SH-SY5Y (cell line): Measurements from ENCODE around the gene FAM221A.

Experiments used
- GATA2 ChIP-seq: IDR thresholded peaks from 2 replicates; pipeline ENCODE4 v1.6.1; 2011; ENCODE audit warnings: mild to moderate bottlenecking, low read depth, low read length
- GATA3 ChIP-seq: IDR thresholded peaks from 2 replicates; pipeline ENCODE4 v1.6.1; 2011; ENCODE audit warnings: low read depth, mild to moderate bottlenecking, low read length, moderate library complexity

The FAM221A gene

DNA sequence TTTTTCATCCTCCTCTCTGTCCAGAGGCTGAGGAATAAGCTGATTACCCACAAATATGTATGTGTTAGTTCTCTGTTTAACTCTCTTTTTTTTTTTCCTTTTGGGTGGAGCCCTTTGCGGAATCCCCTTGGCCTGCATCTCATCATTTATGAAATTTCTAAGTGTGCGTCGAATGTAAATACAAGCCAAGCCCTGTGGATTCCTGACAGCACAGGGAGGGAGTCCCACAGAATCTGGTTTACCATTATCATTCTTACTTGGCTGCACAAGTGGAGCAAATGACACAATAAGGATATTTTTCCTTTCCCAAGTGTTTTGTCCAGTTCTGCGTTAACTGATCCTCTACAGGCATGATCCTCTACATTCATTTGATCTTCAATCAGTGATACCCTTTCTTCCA lies 41.5 kb downstream of the FAM221A start:
- TF ChIP-seq GATA3, result no peak
- no peak for TF ChIP-seq GATA2

DNA sequence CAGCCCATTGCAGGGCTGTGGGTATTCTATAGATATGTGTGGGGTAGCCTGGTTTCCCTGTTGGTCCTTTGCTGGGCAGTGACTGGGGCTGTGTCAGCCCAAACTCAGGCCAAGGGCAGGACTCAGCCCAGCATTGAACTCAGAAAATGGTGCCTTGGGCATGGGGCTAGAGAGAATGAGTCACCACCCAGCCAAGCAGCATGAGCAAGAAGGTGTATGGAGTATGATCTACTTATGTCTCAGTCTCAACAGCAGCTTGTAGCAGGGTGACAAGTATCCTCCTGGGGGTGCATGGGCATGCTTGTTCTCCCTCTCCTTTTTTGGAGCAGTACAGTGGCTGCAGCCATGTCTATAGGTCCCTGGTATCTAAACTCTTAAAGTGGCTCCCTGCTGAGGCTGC lies 62.1 kb downstream of the FAM221A start:
- no peak for TF ChIP-seq GATA2
- TF ChIP-seq GATA3, result no peak

DNA sequence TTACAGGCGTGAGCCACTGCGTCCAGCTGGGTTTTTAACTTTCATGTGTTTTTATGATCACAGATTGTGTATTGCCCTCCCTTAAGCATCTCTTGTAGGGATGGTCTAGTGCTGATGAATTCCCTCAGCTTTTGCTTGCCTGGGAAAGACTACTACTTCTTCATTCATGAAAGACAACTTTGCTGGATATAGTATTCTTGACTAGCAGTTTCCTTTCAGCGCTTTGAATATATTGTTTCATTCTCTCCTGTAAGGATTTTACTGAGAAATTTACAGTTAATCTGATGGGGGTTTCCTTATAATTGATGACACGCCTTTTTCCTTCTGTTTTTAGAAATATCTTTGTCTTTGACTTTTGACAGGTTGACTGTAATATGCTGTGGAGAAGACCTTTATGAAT lies 63.2 kb downstream of the FAM221A start:
- no peak for TF ChIP-seq GATA2

DNA sequence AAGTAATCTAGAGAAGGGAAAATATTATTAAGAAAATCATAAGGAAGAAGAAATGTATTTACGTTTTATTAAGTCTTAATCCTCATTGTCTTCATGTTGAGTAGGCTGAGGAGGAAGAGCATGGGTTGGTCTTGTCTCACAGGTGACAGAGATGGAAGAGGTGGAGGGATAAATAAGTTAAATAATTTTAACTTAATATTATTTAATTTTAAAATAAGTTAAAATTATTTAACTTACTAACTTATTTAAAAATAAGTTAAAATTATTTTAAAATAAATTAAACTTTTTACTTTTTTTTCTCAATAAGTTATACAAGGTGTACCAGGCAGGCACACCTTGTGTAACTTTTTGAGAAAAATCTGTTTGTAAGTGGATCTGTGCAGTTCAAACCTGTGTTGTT lies 66.6 kb downstream of the FAM221A start:
- TF ChIP-seq GATA3 (no peak), GATA2 (no peak)

DNA sequence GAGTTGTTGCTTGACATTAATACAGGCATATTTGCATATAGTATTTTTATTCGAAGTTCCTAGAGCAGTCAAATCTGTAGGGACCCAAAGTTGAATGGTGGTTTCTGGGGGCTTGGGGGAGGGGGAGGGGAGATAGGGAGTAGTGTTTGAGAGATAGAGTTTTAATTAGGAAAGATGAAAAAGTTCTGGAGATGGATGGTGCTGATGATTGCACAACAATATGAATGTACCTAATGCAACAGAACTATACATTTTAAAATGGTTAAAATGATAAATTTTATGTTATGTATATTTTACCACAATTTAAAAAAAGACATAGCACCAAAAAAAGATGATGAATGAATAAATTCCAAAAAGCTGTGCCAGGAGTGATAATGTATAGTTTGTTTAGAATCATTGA lies 71.9 kb downstream of the FAM221A start:
- TF ChIP-seq GATA3 (no peak), GATA2 (no peak)
